PC-3 (cell line): ENCODE data around the gene TMEM238L. TPM values are rescaled to one million over a fixed set of nuclear protein-coding genes. Genes with fewer than 3 reads are reported as not detected.

Experiments
- ATAC-seq: fragments of 200-7000 bp; cut with Tn5 transposase; 2 replicates; pipeline ENCODE4 v1.9.1; 2020; ENCODE audit warnings: mild to moderate bottlenecking, moderate library complexity
- BruUV-seq: library from RNA; stranded (reverse); fragments of 400-500 nt; replicated peaks from 2 replicates; lab custom pipeline; 2021; lab: Mats Ljungman, UMichigan
- CTCF ChIA-PET: fragments of 300-600 bp; sonication (Branson Sonifier 250); formaldehyde crosslinking; loops from one replicate; lab custom pipeline; 2022; ENCODE audit warnings: antibody characterized with exemption; lab: Charles Lee
- POLR2A ChIA-PET: fragments of 300-600 bp; sonication (Branson Sonifier 250); formaldehyde crosslinking; loops from one replicate; lab custom pipeline; 2022; ENCODE audit warnings: antibody characterized with exemption; ENCODE audit not compliant: unreplicated experiment; lab: Charles Lee
- DNase-seq: peaks from one replicate; pipeline ENCODE4 v3.0.0-alpha.2; 2015
- H2AFZ ChIP-seq: fragments of 300-600 bp; sonication (generic); 2 replicates; pipeline ENCODE4 v1.6.0; 2016; ENCODE audit warnings: antibody characterized with exemption, low read length
- H3F3A ChIP-seq: fragments of 300-600 bp; sonication (generic); one replicate; pipeline ENCODE4 v1.6.0; 2017; ENCODE audit warnings: antibody characterized with exemption, low read length, control low read depth, mild to moderate bottlenecking; ENCODE audit not compliant: unreplicated experiment
- H3K27ac ChIP-seq: fragments of 300-600 bp; sonication (generic); 2 replicates; pipeline ENCODE4 v1.5.1; 2016; ENCODE audit warnings: mild to moderate bottlenecking, low read length
- H3K27me3 ChIP-seq: fragments of 300-600 bp; sonication (generic); 2 replicates; pipeline ENCODE4 v1.6.1; 2016; ENCODE audit warnings: low read length, mixed read lengths
- H3K36me3 ChIP-seq: fragments of 300-600 bp; sonication (generic); 2 replicates; pipeline ENCODE4 v1.6.1; 2016; ENCODE audit warnings: low read depth, mixed run types, low read length, mixed read lengths
- H3K4me1 ChIP-seq: fragments of 300-600 bp; sonication (generic); 2 replicates; pipeline ENCODE4 v1.5.1; 2016; ENCODE audit warnings: low read length; ENCODE audit not compliant: insufficient read depth
- H3K4me2 ChIP-seq: fragments of 300-600 bp; sonication (generic); 2 replicates; pipeline ENCODE4 v1.6.0; 2016; ENCODE audit warnings: low read length
- H3K4me3 ChIP-seq: fragments of 300-600 bp; sonication (generic); 2 replicates; pipeline ENCODE4 v1.5.1; 2016; ENCODE audit warnings: mild to moderate bottlenecking, low read length, mixed read lengths
- H3K79me2 ChIP-seq: fragments of 300-600 bp; sonication (generic); 2 replicates; pipeline ENCODE4 v1.6.1; 2017; ENCODE audit warnings: low read length, mixed read lengths
- H3K9ac ChIP-seq: fragments of 300-600 bp; sonication (generic); 2 replicates; pipeline ENCODE4 v1.6.0; 2016; ENCODE audit warnings: mild to moderate bottlenecking, low read length
- H3K9me2 ChIP-seq: fragments of 300-600 bp; sonication (generic); replicated peaks from 2 replicates; pipeline ENCODE4 v1.6.1; 2016; ENCODE audit warnings: mixed run types, low read length, mixed read lengths
- H3K9me3 ChIP-seq: fragments of 300-600 bp; sonication (generic); 2 replicates; pipeline ENCODE4 v1.6.1; 2016; ENCODE audit warnings: low read length, mixed read lengths
- H4K20me1 ChIP-seq: fragments of 300-600 bp; sonication (generic); 2 replicates; pipeline ENCODE4 v1.6.1; 2016; ENCODE audit warnings: low read length, mixed read lengths
- EZH2 ChIP-seq: fragments of 300-600 bp; sonication (generic); IDR thresholded peaks from one replicate; pipeline ENCODE4 v1.6.1; 2017; ENCODE audit warnings: antibody characterized with exemption, mild to moderate bottlenecking, low read length; ENCODE audit not compliant: unreplicated experiment
- EZH2phosphoT487 ChIP-seq: fragments of 300-600 bp; sonication (generic); IDR thresholded peaks from 2 replicates; pipeline ENCODE4 v1.6.1; 2018; ENCODE audit warnings: mild to moderate bottlenecking, antibody characterized with exemption, low read length, borderline replicate concordance
- intact Hi-C: fragments of 100-400 bp; cut with micrococcal nuclease; formaldehyde crosslinking; loops from 2 replicates; pipeline ENCODE4 v1.9.0; 2023
- total RNA-seq: library from RNA; depleted of rRNA; stranded (reverse); fragments of >200 nt; gene quantifications from 2 replicates; pipeline ENCODE4 v1.2.3, GENCODE V29; 2014
- TF ChIP-seq, protein P1 (sequence below): fragments of 300-600 bp; sonication (generic); conservative IDR thresholded peaks from 2 replicates; pipeline ENCODE4 v1.5.1; 2017; ENCODE audit warnings: antibody characterized with exemption, low read depth, mild to moderate bottlenecking, low read length

Gene TMEM238L
- total RNA-seq, 1 experiment from 2014 or later, result not detected

DNA sequence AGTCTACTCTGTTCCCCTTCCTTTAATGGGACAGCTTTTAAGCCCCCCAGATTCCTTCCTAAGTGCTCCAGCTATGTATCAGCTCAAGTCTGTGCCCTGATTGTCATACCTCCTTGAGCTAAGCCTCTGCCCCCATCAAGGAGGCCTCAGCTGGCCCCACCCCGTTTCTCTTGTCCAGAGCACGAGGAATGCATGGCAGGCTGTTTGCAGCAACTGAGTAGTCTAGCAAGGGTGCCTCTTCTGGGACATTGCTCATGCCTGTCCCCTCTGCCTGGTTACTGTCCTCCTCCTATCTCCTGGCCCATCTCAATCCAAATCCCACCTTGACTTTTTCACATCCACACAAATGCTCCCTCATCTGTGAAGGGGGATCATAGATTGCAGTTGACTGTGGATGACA, 46.3 kb downstream of the TMEM238L start:
- TF ChIP-seq, protein P1, sequence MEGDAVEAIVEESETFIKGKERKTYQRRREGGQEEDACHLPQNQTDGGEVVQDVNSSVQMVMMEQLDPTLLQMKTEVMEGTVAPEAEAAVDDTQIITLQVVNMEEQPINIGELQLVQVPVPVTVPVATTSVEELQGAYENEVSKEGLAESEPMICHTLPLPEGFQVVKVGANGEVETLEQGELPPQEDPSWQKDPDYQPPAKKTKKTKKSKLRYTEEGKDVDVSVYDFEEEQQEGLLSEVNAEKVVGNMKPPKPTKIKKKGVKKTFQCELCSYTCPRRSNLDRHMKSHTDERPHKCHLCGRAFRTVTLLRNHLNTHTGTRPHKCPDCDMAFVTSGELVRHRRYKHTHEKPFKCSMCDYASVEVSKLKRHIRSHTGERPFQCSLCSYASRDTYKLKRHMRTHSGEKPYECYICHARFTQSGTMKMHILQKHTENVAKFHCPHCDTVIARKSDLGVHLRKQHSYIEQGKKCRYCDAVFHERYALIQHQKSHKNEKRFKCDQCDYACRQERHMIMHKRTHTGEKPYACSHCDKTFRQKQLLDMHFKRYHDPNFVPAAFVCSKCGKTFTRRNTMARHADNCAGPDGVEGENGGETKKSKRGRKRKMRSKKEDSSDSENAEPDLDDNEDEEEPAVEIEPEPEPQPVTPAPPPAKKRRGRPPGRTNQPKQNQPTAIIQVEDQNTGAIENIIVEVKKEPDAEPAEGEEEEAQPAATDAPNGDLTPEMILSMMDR, result no peak
- TF ChIP-seq EZH2phosphoT487 (no peak), EZH2 (no peak)
- no peak overlapping the region for H3K9ac ChIP-seq
- ChIA-PET CTCF (no interaction called here), POLR2A (no interaction called here)
- no peak for DNase-seq
- no peak overlapping the region for H2AFZ ChIP-seq
- no peaks in the 10 kb centered on the region for H3K9me3 ChIP-seq
- H3K27me3 ChIP-seq, result no peaks in the 10 kb centered on the region
- H3K4me1 ChIP-seq, result no peaks in the 10 kb centered on the region; the same call in 1 of the 2 replicates
- intact Hi-C loops, result no loop called here
- no TSS peak for BruUV-seq
- no peak overlapping the region for H3K27ac ChIP-seq
- no peaks in the 10 kb centered on the region for H4K20me1 ChIP-seq
- ATAC-seq, result no peak
- H3K36me3 ChIP-seq, result no peaks in the 10 kb centered on the region
- H3K4me3 ChIP-seq, result no peak overlapping the region
- no peak overlapping the region for H3K4me2 ChIP-seq
- H3F3A ChIP-seq, result no peaks in the 10 kb centered on the region
- H3K79me2 ChIP-seq, result no peaks in the 10 kb centered on the region
- H3K9me2 ChIP-seq, result no peaks in the 10 kb centered on the region

DNA sequence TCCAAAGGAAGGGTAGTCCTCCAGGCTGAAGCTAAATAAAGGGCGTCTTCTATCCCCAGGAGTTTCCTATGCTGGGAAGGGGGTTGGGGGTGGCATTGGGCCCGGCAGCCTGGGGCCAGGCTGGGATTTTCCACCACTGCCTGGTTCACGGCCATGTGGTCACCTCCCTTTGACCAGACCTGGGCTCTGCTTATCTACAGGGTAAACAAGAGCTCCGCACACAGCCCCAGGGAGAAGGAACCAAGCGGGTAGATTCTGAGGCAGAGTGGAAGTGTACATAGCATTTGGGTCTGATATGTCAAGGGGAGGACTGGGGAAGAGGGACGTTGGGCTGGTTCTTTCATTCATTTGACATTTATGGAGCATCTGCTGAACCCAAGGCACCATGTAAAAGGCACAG, 46.8 kb downstream of the TMEM238L start:
- intact Hi-C loops, result no loop called here
- H3K9ac ChIP-seq, result no peak overlapping the region
- H3K9me2 ChIP-seq, result no peaks in the 10 kb centered on the region
- no peaks in the 10 kb centered on the region for H4K20me1 ChIP-seq
- DNase-seq (no peak), ATAC-seq (no peak)
- no peak for TF ChIP-seq EZH2phosphoT487
- TF ChIP-seq, protein P1, result no peak
- TF ChIP-seq EZH2, result no peak
- BruUV-seq, result no TSS peak
- H3K4me1 ChIP-seq, result no peaks in the 10 kb centered on the region; the same call in 1 of the 2 replicates
- POLR2A ChIA-PET, result no interaction called here
- H3K36me3 ChIP-seq, result no peaks in the 10 kb centered on the region
- no peak overlapping the region for H3K4me2 ChIP-seq
- no peak overlapping the region for H2AFZ ChIP-seq
- no peaks in the 10 kb centered on the region for H3F3A ChIP-seq
- H3K79me2 ChIP-seq, result no peaks in the 10 kb centered on the region
- CTCF ChIA-PET, result no interaction called here
- no peaks in the 10 kb centered on the region for H3K27me3 ChIP-seq
- H3K9me3 ChIP-seq, result no peaks in the 10 kb centered on the region
- no peak overlapping the region for H3K4me3 ChIP-seq
- no peak overlapping the region for H3K27ac ChIP-seq

DNA sequence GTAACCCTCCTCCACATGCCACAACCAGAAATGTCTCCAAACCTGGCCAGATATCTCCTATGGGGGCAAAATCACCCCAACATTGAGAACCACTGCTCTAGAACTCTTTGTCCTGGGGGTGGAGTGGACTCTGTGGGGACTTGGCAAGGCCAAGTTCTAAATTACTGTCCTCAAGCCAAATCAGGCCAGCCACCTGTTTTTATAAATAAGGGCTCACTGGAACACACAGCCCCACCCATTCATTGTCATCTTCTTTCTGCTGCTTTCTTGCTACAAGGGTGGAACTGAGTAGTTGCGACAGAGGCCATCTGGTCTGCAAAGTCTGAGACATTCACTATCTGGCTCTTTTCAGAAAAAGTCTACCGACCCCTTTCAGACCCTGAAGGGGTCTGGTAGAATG, 47.3 kb downstream of the TMEM238L start:
- no peak overlapping the region for H3K4me2 ChIP-seq
- POLR2A ChIA-PET, result no interaction called here
- H3K36me3 ChIP-seq, result no peaks in the 10 kb centered on the region
- no peak overlapping the region for H3K4me3 ChIP-seq
- no peak overlapping the region for H3K27ac ChIP-seq
- H3F3A ChIP-seq, result no peaks in the 10 kb centered on the region
- no peak for DNase-seq
- no peaks in the 10 kb centered on the region for H3K27me3 ChIP-seq
- no peak for ATAC-seq
- no peaks in the 10 kb centered on the region for H3K79me2 ChIP-seq
- H2AFZ ChIP-seq, result no peak overlapping the region
- no peaks in the 10 kb centered on the region for H3K9me2 ChIP-seq
- no TSS peak for BruUV-seq
- CTCF ChIA-PET, result no interaction called here
- H3K9me3 ChIP-seq, result no peaks in the 10 kb centered on the region
- no peaks in the 10 kb centered on the region; the same call in 1 of the 2 replicates for H3K4me1 ChIP-seq
- intact Hi-C loops, result no loop called here
- H4K20me1 ChIP-seq, result no peaks in the 10 kb centered on the region
- no peak for TF ChIP-seq EZH2
- no peak for TF ChIP-seq EZH2phosphoT487
- TF ChIP-seq, protein P1, result no peak
- no peak overlapping the region for H3K9ac ChIP-seq
